ENCODE data around the gene SLC22A15.
A peak's percentile ranks its signal among the peaks of the same experiment; 100 is the strongest.
"Not testable (repeated sequence)": the region's sequence is repeated elsewhere in the genome, so short reads cannot be mapped to it uniquely, and the experiment has no call there.

The SLC22A15 gene

DNA sequence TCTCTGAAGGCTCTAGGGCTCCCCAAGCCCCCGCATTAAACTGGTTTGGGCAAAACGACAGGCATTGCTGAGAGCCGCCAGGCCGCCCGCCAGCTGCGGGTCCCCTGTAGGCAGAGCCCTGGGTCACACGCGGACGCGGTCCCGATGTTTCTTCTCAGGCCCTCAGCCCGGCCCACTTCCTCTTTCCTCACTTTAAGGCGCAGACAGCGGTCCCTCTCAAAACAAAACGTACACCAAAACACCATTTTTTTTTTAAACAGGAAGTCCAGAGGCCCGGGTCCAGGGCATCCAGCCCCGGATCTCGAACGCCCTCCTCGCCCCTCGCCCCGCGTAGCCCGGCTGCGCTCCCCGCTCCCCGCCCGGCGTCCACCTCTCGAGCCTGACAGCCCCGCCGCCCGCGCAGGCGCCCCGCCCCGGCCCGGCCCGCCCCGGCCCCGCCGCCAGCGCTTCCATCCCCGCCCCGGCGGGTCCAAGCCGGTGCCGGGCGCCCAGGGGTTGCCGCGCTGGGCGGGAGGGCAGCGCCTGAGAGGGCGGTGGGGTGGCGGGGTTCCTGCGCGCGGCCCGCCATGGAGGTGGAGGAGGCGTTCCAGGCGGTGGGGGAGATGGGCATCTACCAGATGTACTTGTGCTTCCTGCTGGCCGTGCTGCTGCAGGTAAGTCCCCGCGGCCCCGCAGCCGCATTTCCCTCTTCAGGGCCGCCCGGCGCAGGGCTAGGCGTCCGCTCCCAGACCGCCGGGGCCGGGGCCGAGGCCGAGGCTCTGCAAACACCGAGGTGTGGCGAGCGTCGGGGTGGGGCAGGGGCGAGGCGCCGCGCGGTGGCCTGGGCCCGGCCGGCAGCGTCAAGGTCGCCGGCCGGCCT, at the start of gene SLC22A15:
Gene SLC22A15 (plus strand): TSS at position 452 of the 859 bp plus-strand sequence. CDS start 115 bp downstream, at position 567.
- DNase-seq (ENCODE audit: low spot score) = peak; percentile 44
- no peak for FAIRE-seq

GRCh38 chr1:115927971-115928370, 48.3 kb upstream of the SLC22A15 start:
- FAIRE-seq (no peak), DNase-seq (ENCODE audit: low spot score) (no peak)

- FAIRE-seq = no peak
Measured at GRCh38 chr1:115929881-115930280, 46.4 kb upstream of the SLC22A15 start.

DNA sequence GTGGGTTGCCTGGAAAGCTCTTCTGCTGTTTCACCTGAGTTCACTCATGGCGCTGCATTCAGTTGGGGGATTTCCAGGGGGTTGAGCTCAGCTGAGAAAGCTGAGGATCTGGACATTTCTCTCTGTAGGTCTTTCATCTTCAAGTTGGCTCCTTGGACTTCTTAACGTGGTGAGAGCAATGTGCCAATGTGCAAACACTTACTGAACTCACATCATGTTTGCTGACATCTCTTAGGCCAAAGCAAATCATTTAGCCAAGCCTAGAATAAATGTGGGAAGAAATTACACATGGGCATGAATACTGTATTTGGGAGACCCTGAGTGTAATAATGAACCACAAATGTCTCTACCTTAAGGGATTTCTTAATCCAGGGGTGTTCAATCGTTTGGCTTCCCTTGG, 42.7 kb upstream of the SLC22A15 start:
- no peak for FAIRE-seq
- DNase-seq (ENCODE audit: low spot score) = no peak

More at GRCh38 chr1:115929881-115930280, 46.4 kb upstream of the SLC22A15 start:
- DNase-seq (ENCODE audit: low spot score) = no peak

DNA sequence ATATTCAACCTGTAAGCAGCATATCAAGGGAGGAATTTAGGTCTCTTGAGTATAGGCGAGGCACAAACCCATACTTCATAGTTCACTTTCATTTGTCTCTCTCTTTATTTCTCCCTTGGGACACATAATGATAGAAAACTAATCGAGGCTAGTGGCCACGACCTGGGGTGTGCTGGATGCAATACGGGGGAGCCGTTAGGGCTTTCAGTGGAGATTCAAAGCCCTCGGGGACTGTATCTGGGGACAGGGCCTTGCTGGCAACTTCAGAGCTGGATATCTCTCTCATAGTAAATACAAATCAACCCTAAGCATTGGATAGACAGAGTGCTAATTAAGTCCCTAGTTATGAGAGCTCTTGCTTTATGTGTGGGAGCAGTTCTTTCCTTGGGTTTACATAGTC, 36.9 kb upstream of the SLC22A15 start:
- DNase-seq (ENCODE audit: low spot score) (no peak), FAIRE-seq (no peak)

DNA sequence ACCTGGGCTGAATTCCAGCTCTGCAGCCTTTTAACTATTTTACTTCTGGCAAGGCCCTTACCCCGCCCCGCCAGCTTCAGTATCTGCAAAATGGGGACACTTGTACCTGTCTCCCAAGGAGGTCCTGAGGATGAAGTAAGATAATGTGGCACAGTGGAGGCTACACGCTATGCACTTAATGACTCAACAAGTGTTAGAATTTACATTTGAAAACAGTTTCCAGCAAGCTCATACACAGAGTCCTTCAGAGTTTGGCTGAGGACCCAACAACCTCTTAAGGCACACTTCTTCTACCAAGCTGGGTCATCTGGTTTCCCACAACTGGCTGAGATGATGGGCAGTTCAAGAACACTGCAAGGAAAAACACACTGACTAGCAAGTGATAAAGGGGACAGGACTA, 30.2 kb upstream of the SLC22A15 start:
- FAIRE-seq (no peak), DNase-seq (ENCODE audit: low spot score) (no peak)

GRCh38 chr1:115949156-115949555, 27.2 kb upstream of the SLC22A15 start:
- DNase-seq (ENCODE audit: low spot score) (no peak), FAIRE-seq (no peak)

DNA sequence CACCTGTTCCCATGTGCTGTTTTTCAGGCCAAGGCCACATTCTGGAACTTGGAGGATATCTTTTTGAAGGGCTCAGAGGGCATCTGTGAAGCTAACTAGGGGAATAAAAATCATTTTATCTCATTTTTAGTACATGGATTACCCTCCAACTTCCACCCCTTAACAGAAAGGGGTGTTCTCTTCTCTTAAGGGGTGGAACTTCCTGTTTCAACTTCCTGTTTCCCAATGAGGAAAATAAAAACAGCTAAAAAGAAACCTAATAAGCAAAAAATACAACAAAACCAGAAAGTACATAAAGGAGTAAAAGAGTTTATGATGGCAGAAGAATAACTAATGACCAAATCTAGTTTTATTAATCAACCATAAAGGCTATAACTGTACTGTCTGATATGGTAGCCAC, 24.8 kb upstream of the SLC22A15 start:
- FAIRE-seq = no peak
- DNase-seq (ENCODE audit: low spot score) = no peak

DNA sequence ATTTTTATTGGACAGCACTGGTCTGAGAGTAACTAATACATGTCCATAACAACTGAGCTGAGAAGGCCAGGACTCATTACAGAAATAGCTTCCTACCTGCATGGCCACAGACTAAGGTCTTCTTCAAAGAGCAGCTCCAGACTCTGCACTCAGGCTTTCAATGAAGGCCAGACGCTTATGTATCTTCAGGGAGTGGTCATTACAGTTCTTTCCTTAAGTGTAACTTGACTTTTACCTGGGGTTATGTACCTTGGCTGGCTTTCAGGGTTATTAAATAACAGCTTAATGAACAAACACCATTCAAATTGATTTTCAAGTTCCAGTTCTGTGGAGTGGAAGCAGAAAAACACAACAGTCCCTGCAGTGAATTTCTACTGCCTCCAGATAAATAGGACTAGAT, 23.8 kb upstream of the SLC22A15 start:
- FAIRE-seq (no peak), DNase-seq (ENCODE audit: low spot score) (no peak)

GRCh38 chr1:115953180-115953579, 23.1 kb upstream of the SLC22A15 start:
- FAIRE-seq = no peak

DNA sequence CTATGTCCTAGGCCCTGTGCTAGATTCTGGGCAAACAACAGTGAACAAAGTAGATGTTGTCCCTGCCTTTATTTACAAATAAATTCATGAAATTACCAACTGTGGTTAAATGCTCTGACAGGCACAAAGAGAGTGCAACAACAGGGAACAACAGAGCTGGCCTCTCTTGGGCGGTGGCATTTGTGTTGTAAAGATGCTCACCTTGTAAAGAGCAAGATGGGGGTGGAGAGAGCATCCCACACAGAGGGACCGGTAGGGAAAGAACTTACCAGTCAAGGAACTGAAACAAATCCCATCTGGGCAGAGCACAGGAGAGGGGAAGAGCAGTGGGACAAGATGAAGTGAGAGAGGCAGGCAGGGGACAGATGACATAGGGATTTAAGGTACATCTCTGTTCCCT, 21.6 kb upstream of the SLC22A15 start:
- FAIRE-seq = no peak

More at GRCh38 chr1:115953180-115953579, 23.1 kb upstream of the SLC22A15 start:
- no peak for DNase-seq (ENCODE audit: low spot score)

DNA sequence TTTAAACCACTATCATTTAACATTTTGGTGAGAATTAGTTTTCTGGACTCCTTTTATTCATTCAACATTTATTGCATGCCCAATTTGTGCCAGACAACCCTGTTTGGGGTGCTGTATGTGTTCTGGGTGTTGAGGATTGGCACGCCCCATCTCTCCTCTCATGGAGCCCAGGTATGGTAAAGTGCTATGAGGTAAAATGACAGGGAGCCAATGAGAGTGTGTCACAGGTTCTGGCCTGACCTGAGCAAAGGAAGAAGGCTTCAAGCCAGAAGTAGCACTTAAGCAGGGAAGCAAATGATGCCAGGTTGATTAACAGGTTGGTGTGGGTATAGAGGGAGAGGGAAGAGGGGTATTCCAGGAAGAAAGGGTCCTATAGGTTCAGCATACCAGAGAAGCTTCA, 21.1 kb upstream of the SLC22A15 start:
- DNase-seq (ENCODE audit: low spot score) (no peak), FAIRE-seq (no peak)

More for the DNA sequence above, 21.6 kb upstream of the SLC22A15 start:
- DNase-seq (ENCODE audit: low spot score) = no peak

DNA sequence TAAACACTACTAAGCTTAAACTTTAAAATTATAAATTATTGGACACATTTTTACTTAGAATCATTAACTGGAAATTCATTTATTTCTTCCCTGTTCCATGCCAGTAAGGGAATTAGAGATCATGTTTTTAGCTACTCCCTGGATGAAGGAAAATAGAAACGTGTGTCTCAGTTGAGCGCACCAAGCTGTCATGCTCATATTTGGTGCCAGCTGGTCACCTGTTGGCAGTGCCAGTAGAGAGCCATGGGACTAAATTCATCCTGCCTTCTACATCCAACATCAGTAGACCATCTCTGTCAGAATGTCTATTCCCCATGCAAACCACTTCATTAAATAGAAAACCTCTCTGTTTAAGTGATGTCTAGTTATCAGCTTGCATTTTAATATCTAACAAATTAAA, 17.4 kb upstream of the SLC22A15 start:
- DNase-seq (ENCODE audit: low spot score) (no peak), FAIRE-seq (no peak)

DNA sequence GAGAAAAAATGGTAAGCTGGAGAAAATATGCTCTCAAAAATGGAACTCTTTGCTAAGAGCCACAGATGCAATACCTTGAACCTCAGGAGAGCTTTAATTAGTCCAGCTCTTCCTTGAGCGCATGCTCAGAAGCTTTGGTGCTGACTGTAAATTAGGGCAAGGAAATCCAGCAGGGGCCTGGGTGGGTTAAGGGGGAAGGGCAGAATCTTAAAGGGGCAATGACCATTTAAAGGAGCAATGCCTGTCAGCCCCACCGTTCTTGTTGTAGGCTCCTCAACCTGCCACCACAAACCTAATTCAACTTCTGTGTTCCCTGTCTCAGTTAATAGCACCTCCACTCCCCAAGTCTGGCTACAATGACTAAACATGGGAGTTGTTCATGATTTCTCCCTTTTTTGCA, 6.8 kb upstream of the SLC22A15 start:
- no peak for FAIRE-seq
- no peak for DNase-seq (ENCODE audit: low spot score)

DNA sequence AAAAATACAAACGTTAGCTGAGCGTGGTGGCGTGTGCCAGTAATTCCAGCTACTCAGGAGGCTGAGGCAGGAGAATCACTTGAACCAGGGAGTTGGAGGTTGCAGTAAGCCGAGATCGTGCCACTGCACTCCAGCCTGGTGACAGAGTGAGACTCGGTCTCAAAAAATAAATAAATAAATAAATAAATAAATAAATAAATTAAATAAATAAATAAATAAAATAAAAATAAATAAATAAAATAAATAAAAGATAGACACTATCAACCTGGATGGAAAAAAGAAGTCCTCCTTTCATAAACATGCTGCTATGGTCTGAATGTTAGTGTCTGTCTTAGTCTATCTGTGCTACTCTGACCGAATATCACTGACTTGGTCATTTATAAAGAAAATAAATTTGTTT, 4.5 kb upstream of the SLC22A15 start:
- not testable (repeated sequence) for DNase-seq (ENCODE audit: low spot score); FAIRE-seq

GRCh38 chr1:115973154-115973553, 3.2 kb upstream of the SLC22A15 start:
- FAIRE-seq = no peak
- no peak for DNase-seq (ENCODE audit: low spot score)

DNA sequence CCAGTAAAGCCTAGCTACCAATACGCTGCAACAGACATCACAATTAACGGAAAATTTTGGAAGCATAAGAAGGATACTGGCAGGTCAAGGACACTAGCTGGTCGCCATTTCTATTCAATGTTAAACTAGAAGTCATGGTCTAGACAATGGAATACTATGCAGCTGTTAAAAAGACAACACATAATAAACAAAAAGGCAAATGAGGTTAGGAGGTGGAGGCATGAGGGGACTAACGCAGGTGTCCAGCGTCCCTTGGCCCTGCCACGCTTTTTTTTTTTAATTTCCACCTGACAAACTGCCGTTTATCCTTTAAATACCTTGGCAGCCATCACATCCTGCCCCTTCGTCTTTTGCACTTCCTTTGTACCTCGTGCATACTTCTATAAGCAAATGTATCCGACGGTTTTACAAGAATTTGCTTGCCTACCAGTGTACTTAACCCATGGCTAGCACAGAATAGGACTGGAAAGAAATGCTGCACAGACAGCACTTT, 698 bp upstream of the SLC22A15 start:
- FAIRE-seq (no peak), DNase-seq (ENCODE audit: low spot score) (no peak)

DNA sequence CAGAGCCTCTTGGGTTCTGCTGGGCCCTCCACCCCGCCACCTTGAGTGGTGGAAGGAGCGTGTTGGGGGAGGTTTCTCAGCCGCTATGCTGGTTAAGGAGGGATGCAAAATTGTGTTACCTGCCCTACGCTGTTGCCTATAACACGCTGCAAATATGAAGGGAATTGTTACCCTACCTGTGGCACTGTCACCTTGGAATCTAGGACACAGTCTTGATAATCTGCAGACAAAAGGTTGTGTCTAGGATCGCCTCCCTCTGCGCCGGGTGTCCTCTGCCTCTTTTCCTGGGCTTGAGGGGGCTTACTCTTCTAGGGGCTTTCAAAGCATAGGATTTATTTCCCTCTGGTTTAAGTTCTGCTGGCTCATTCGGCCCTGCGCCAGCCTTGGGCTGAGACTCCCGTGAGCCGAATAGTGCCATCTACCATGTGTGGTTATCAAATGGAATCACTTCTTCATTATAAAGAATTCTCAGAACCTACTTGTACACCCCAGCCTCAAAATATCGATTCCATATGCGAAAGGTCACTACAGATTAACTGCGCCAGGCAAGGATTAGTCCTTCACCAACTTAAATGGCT, 697 bp downstream of the SLC22A15 start:
- DNase-seq (ENCODE audit: low spot score) (no peak), FAIRE-seq (no peak)

DNA sequence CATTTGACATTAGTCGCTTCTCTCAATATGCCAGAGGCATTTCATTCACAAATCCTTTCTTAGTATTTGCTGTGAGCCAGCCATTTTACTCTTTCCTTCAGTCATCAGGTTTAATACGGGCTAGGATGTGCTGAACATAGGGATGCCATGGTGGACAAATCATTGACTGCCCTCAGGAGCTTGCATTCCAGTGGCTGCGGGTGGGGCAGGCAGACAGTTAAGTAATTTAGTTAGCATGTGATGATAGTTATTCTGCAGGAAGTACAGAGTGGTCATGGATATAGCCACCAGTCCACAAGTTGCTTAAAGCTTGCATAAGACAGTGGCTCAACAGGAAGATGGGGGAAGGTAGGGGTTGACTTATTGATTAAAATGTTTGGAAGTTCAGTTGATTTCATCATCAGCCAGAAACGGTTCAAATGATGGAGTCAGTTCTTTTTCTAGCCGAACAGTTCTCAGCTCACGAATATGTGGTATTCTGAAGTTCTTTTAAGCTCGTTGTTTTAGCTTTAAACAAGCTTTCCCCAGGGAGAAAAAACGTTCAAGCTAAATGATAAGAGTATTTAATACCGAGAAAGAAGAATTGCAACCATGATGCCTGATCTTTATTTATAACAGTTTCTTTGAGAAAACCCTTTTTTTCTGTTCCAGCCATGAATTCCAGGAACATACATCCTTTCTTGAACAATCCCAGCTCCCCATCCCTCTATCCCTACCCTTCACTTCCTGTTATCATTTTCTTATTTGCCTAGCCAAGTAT, 1.4 kb downstream of the SLC22A15 start:
- FAIRE-seq = peak; percentile 80
- peak; percentile 72 for DNase-seq (ENCODE audit: low spot score)

GRCh38 chr1:115978292-115978941, 2.1 kb downstream of the SLC22A15 start:
- no peak for FAIRE-seq

DNA sequence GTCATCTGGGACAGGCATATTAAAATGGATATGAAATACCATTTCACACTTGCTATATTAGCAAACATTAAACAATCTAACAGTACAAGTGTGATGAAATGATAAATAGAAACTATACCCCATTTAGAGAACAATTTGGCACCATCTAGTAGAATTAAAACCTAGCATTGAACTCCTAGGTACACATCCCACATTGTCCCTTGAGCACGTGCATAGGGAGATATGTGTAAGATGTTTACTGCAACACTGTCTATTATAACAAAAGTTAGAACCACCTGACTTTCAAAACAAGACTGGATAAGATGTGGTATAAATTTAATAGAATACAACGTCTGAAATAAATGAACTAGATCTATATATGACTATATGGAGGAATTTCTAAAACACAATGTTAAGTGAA, 3.8 kb downstream of the SLC22A15 start:
- FAIRE-seq (no peak), DNase-seq (ENCODE audit: low spot score) (no peak)

More at GRCh38 chr1:115978292-115978941, 2.1 kb downstream of the SLC22A15 start:
- DNase-seq (ENCODE audit: low spot score) = no peak

Data from RCC 7860 (cell line).